Lung (tissue), 5 donors: ENCODE results near the gene LRRC75A. TPM values are rescaled to one million over a fixed set of nuclear protein-coding genes. Genes with fewer than 3 reads are reported as not detected.

Experiments
- polyA plus RNA-seq, 2 donors: library from polyadenylated mRNA; stranded (reverse); fragments of 200-250 nt; gene quantifications; one replicate each; pipeline ENCODE4 v1.2.1, GENCODE V29; 2013
- small RNA-seq: library from RNA; depleted of rRNA; stranded (forward); fragments of <200 nt; gene quantifications from one replicate; pipeline ENCODE3, GENCODE V24; 2014; ENCODE audit warnings: low replicate concordance
- total RNA-seq, 2 donors: library from RNA; depleted of rRNA in 1 of 2; stranded (reverse); fragments of >200 nt in 1 of 2; gene quantifications; one replicate each; pipeline ENCODE4 v1.2.1, GENCODE V29; 2014 to 2021
- donor health status: Bipolar disorder and iron deficiency.
- donor health status: healthy.
- donor health status: DM: yes; HTN: yes; CAD: no.

LRRC75A gene
- total and polyA plus RNA-seq, 4 donors = 0.68 to 3.4 (median 2.4) TPM

Small RNA genes lying within 50 kb of the gene (small RNA-seq; reads per million reads assigned to genes)
- gene SNORD49A = not detected
- not detected for gene SNORD65

Other genes starting within 250 kb of the LRRC75A start
- gene CENPV, start 138.7 kb downstream of the LRRC75A start, total RNA-seq = 10 to 100 TPM; 13.9 to 16.8 TPM
- 10 to 100 TPM; 10.1 to 15.1 TPM for gene CENPV, start 138.7 kb downstream of the LRRC75A start, polyA plus RNA-seq
- 1,000 to 10,000 TPM; 1,313 to 1,870 TPM for gene UBB, start 111.1 kb downstream of the LRRC75A start, total RNA-seq
- 1,000 to 10,000 TPM in 1 of 2 donors, 100 to 1,000 TPM in 1; 602 to 1,175 TPM for gene UBB, start 111.1 kb downstream of the LRRC75A start, polyA plus RNA-seq
- 100 to 1,000 TPM in 1 of 2 donors, 10 to 100 TPM in 1; 12.6 to 105 TPM for gene TRPV2, start 76.6 kb downstream of the LRRC75A start, total RNA-seq
- 10 to 100 TPM; 45.1 to 46.3 TPM for gene TRPV2, start 76.6 kb downstream of the LRRC75A start, polyA plus RNA-seq
- 1 to 10 TPM; 5.4 to 6.6 TPM for gene ZNF287, start 77.0 kb upstream of the LRRC75A start, total RNA-seq
- 1 to 10 TPM; 2.7 to 4.6 TPM for gene ZNF287, start 77.0 kb upstream of the LRRC75A start, polyA plus RNA-seq
- gene ZNF624, start 161.7 kb upstream of the LRRC75A start, total RNA-seq = 10 to 100 TPM in 1 of 2 donors, 1 to 10 TPM in 1; 5.3 to 11.7 TPM
- 1 to 10 TPM; 1.2 to 1.3 TPM for gene ZNF624, start 161.7 kb upstream of the LRRC75A start, polyA plus RNA-seq
- gene CCDC144A, start 198.0 kb upstream of the LRRC75A start, total RNA-seq = 1 to 10 TPM; 1.8 to 6.7 TPM
- 1 to 10 TPM in 1 of 2 donors, under 1 TPM in 1; 0.96 to 1.5 TPM for gene CCDC144A, start 198.0 kb upstream of the LRRC75A start, polyA plus RNA-seq